HG02678 (cell line): Measurements from ENCODE around the gene GABARAPL2.

Experiments
- ATAC-seq: cut with Tn5 transposase; IDR thresholded peaks from one replicate; pipeline ENCODE4 v1.9.1; 2021; ENCODE audit warnings: mild to moderate bottlenecking, moderate library complexity; ENCODE audit not compliant: unreplicated experiment

GABARAPL2 gene

GRCh38 chr16:75552951-75553350 lies 13.2 kb upstream of the GABARAPL2 start:
- ATAC-seq, result no peak

GRCh38 chr16:75555213-75555706 lies 10.9 kb upstream of the GABARAPL2 start:
- peak; percentile 36 for ATAC-seq

- ATAC-seq, result peak; percentile 97
These were observed 10.3 kb upstream of the GABARAPL2 start, which contains the start of gene TMEM231 for GRCh38 chr16:75555707-75556430. TMEM231 (minus strand) TSS chr16:75556252; CDS start chr16:75556209, 43 bp downstream.

- no peak for ATAC-seq
These were observed 9.7 kb upstream of the GABARAPL2 start for GRCh38 chr16:75556431-75556950.

GRCh38 chr16:75558846-75559401 lies 7.3 kb upstream of the GABARAPL2 start:
- ATAC-seq, result no peak

GRCh38 chr16:75559564-75560372 lies 6.4 kb upstream of the GABARAPL2 start:
- ATAC-seq, result no peak

- ATAC-seq, result peak; percentile 2
These were observed 539 bp upstream of the GABARAPL2 start for GRCh38 chr16:75565640-75566039.

GRCh38 chr16:75566758-75567255 lies 628 bp downstream of the GABARAPL2 start:
- no peak for ATAC-seq

GRCh38 chr16:75567911-75568310 lies 1.7 kb downstream of the GABARAPL2 start:
- ATAC-seq, result no peak

- ATAC-seq, result no peak
These were observed 4.4 kb downstream of the GABARAPL2 start for GRCh38 chr16:75570396-75571065.

- no peak for ATAC-seq
These were observed 6.8 kb downstream of the GABARAPL2 start for GRCh38 chr16:75572864-75573542.

- ATAC-seq, result no peak
These were observed 7.8 kb downstream of the GABARAPL2 start for GRCh38 chr16:75573955-75574354.

GRCh38 chr16:75575958-75576357 lies 9.8 kb downstream of the GABARAPL2 start:
- ATAC-seq, result no peak

- ATAC-seq, result no peak
These were observed 10.2 kb downstream of the GABARAPL2 start for GRCh38 chr16:75576384-75576811.

- ATAC-seq, result no peak
These were observed 12.0 kb downstream of the GABARAPL2 start for GRCh38 chr16:75578212-75578611.

- ATAC-seq, result no peak
These were observed 12.5 kb downstream of the GABARAPL2 start for GRCh38 chr16:75578725-75579124.

GRCh38 chr16:75579281-75579834 lies 13.2 kb downstream of the GABARAPL2 start:
- ATAC-seq, result no peak

GRCh38 chr16:75584108-75584507 lies 17.9 kb downstream of the GABARAPL2 start:
- peak; percentile 64 for ATAC-seq

- no peak for ATAC-seq
These were observed 22.5 kb downstream of the GABARAPL2 start for GRCh38 chr16:75588716-75589115.

GRCh38 chr16:75589306-75589705 lies 23.1 kb downstream of the GABARAPL2 start:
- no peak for ATAC-seq
